Stimulated activated CD4-positive, alpha-beta T cell treated with anti-CD3 and anti-CD28 coated beads, Interleukin-15, amount 100 ng/mL, for 48 hours (primary cell): Measurements from ENCODE around the gene PPP1R7.

Source experiments
- DNase-seq, 2 donors: peaks; one replicate each; pipeline ENCODE4 v3.0.0-alpha.2; 2020; ENCODE audit warnings: low read depth in 2 of 2

PPP1R7 gene

DNA sequence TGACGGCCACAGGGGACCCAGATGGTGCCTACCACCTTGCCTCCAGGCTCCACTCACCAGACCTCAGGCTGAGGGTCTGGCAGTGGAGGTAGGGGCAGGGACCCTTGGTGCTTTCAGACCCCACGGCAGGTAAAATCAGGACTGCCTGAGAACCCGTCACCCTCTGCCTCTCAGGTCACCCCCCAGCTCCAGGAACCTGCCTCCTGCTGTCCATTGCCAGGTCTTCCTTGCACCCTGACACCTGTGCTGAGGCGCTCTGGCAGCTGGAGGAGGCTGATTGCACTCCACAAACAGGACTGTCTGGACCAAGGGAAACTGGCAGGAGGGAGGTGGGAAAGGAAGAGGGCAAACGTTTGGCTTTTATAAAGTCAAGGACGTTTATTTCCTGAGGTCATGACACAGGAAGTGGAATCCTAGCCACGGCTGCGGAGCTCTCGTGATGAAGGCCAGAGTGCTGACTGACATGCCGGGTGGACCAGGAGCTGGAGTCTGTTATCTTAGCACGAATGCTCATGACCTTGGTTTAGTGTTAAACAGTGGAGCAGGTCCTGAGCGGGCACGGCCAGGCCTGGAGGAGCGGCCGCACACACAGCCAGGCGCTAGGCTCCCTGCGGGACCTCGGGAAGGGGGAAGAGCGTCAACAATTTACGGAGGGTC lies 78.7 kb downstream of the PPP1R7 start:
- no peak for DNase-seq

DNA sequence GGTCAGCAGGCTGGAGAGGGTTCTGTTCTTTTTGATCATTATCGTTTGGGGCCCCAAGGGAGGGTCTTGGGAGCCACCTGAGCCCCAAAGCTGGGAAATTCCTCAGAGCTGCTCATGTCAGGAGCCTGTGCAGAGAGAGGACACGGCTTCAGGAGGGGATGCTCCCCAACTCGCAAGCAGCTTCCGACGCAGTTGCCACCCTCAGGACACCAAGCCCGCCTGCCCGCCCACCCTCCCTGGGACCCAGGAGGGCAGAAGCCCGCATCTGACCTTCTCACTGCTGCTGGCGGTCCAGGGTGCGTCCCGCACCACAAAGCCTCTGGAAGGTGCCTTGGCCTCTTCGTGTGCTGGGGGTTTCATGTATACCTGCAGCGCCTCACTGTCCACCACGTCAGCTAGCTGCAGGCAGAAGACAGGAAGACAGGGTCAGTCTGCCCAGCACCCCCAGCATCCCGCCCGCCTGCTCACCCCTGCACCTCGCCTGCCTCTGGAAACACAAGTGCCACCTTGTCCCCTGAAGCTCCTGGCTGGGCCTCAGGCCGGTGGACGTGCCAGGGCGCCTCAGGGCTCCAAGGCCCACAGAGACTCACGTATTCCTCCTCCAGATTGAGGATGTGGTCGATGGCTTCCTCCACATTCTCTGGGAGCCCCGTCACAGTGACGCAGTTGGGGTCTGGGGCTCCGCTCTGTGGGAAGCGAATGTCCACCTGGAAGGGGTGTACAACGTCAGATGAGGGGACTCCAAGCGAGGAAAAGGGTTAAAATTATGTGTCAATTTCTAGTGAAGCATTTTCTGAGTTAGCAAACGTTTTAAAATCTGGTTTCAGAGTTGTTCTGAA lies 79.5 kb downstream of the PPP1R7 start:
- DNase-seq = no peak

DNA sequence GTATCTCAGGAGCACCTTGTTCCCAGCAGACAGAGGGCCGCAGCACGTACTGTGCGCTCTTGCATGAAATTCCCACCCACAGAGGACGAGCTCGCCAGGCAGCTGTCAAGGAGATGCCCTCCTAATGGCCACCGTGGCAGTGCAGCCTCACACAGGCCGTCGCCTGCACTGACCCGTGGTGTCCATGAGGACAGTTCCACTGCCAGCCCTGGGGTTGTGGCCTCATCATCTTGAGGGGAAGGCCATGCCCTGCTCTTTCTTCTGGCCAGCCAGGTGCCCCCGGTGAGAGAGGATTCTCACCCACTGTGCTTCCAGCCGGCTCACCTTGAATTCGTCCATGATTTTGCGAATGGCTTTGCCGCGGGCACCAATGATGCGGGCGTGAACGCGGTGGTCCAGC lies 80.2 kb downstream of the PPP1R7 start:
- DNase-seq = no peak

DNA sequence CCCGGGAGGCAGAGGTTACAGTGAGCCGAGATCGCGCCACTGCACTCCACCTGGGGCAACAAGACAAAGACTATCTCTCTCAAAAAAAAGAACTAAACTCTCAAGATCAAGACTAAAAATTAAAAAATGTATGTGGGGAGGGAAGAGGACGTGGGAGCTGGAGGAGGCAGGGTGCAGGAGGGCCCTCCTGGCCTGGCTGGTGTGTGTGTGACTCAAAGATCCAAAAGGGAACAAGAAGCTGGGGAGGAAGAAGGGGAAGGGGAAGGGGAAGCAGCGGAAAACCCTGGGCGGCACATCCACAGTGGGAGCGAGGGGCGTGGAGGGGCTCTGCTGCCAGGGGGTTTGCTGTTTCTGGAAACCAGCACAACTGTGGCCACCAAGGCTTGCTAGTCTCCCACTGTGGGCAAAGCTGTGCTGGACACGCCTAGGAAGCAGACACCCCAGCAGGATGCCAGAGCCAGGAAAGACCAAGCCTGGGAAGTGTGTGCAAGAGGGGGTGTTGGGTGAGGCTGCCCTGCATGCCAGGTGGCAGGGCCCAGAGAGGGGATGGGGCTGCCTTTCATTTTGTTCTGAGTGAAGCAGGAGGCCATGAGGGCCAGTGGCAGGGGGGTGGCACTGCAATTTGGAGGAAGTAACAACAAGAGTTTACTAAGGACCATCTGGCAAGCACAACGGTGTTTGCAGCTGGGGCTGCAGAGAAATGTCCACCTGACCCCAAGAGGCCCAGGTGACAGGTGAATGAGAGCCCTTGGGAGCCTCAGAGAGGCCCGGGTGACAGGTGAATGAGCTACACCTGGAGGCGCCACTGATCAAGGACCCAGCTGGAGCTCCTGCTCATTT lies 82.7 kb downstream of the PPP1R7 start:
- DNase-seq = no peak
